Ovary (tissue), 9 donors: ENCODE data around the gene GRIK3. TPM values are rescaled to one million over a fixed set of nuclear protein-coding genes. Genes with fewer than 3 reads are reported as not detected.

Source experiments
- DNase-seq, 5 donors: peaks; one replicate each; pipeline ENCODE4 v3.0.0-alpha.2; 2019 to 2020
- H3K27ac ChIP-seq, 2 donors: fragments of 200-600 bp; one replicate each; pipeline versions ENCODE4 v1.5.1 to v1.8.0; 2019 to 2022
- H3K27me3 ChIP-seq: fragments of 200-600 bp; one replicate; pipeline ENCODE4 v1.8.0; 2022
- H3K36me3 ChIP-seq: fragments of 200-600 bp; sonication (generic); one replicate; pipeline ENCODE4 v1.5.1; 2019
- H3K4me1 ChIP-seq: one replicate; pipeline ENCODE4 v1.8.1; 2013; ENCODE audit warnings: mild to moderate bottlenecking, moderate library complexity; ENCODE audit not compliant: insufficient read depth
- H3K4me3 ChIP-seq: fragments of 200-600 bp; sonication (generic); one replicate; pipeline ENCODE4 v1.5.1; 2017
- H3K9me3 ChIP-seq, 2 donors: fragments of 200-600 bp in 1 of 2; sonication (generic) in 1 of 2; one replicate each; pipeline versions ENCODE4 v1.5.1 to v1.8.1; 2013 to 2019; ENCODE audit warnings: mild to moderate bottlenecking in 1 of 2, moderate library complexity in 1 of 2
- CTCF ChIP-seq, 3 donors: fragments of 450-650 bp in 2 of 3; fragments of 200-600 bp in 1 of 3; IDR thresholded peaks; one replicate each; pipeline versions ENCODE4 v1.5.1 to v1.8.0; 2016 to 2022; ENCODE audit warnings: antibody characterized with exemption in 3 of 3, mild to moderate bottlenecking in 1 of 3
- EP300 ChIP-seq: sonication (generic); formaldehyde crosslinking; IDR thresholded peaks from one replicate; pipeline ENCODE4 v1.6.1; 2017; ENCODE audit warnings: antibody characterized with exemption
- POLR2A ChIP-seq: fragments of 450-650 bp; IDR thresholded peaks from one replicate; pipeline ENCODE4 v1.6.1; 2017; ENCODE audit warnings: antibody characterized with exemption, mild to moderate bottlenecking, moderate library complexity
- WGBS, 3 donors: extraction: QIAGEN DNeasy Blood & Tissue Kit in 1 of 3; methylation state at CpG; one replicate each; pipeline versions ENCODE4 v1.1.5 to v1.1.7; 2013 to 2017; 5-methylcytosine and 5-hydroxymethylcytosine counted together
- intact Hi-C, 4 donors: fragments of 100-400 bp; cut with DNase I; formaldehyde crosslinking; loops; one replicate each; pipeline versions ENCODE4 v1.11.0 to v1.15.1; 2022 to 2023
- polyA plus RNA-seq, 2 donors: library from polyadenylated mRNA; stranded (reverse); fragments of 200-250 nt in 1 of 2; fragments of 350-450 nt in 1 of 2; fragmentation: Illumina TruSeq in 1 of 2; extraction: RNeasy Lipid Tissue Mini Kit (QIAGEN cat#74804) in 1 of 2; gene quantifications; one replicate each; pipeline ENCODE4 v1.2.3, GENCODE V29; 2013 to 2014
- total RNA-seq, 7 donors: library from RNA; depleted of rRNA in 2 of 7; stranded (reverse); fragments of >200 nt in 2 of 7; fragmentation: NEBNext Ultra II Directional in 3 of 7; extraction: Animal tissue kit (Norgen Biotek cat#: 25700) in 3 of 7; gene quantifications; one replicate each; pipeline versions ENCODE4 v1.1.0 to v1.2.4, GENCODE V29; 2016 to 2023
- donor health status: DM: no; HTN: no; CAD: no; lungs with moderate emphysema.
- donor health status: DM: no; HTN: no; CAD: no.
- donor health status: Bipolar disorder and iron deficiency.
- donor health status: DM: yes; HTN: yes; CAD: no.
- donor health status: DM: no; HTN: no; CAD: no.
- donor health status: DM: yes; HTN: yes; CAD: no.

Gene GRIK3
- total and polyA plus RNA-seq, 9 donors: 0.11 to 0.97 (median 0.32) TPM; not detected in 2

DNA sequence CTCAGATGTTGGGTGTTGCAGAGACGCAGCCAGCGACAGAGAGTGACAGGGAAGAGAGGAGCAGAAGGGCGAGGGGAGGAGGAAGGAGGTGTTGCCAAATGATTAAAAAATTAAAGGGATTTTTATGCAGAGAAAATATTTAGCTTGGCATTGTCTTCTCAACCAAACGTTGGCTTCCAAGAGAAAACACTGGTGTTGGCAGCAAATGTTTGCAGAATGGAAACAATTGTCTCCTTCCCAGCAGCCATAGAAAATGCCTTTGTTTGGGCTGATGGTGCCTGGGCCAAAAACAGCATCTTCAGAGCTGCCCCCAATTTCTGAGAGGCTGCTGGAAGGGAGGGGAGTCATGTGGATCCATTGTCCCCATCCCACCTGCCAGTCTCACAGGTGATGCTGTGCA, 29.7 kb upstream of the GRIK3 start:
- no peaks in the 10 kb centered on the region for H3K4me1 ChIP-seq
- intact Hi-C loops: no loop called here
- TF ChIP-seq POLR2A (no peak), EP300 (no peak), CTCF (IDR thresholded peaks at IDR 0.05) (no peak)
- no peak overlapping the region for H3K4me3 ChIP-seq
- no peaks in the 10 kb centered on the region for H3K27me3 ChIP-seq
- no peaks in the 10 kb centered on the region for H3K9me3 ChIP-seq
- H3K36me3 ChIP-seq: no peaks in the 10 kb centered on the region
- WGBS, 3 donors: 31 to 35% (median 35%) methylated on average over 4 of the region's 4 CpGs
- H3K27ac ChIP-seq: no peak overlapping the region
- no peak for DNase-seq

- no peaks in the 10 kb centered on the region for H3K9me3 ChIP-seq
- no peaks in the 10 kb centered on the region for H3K4me1 ChIP-seq
- intact Hi-C loops: no loop called here
- no peak overlapping the region for H3K27ac ChIP-seq
- H3K27me3 ChIP-seq: no peaks in the 10 kb centered on the region
- no peaks in the 10 kb centered on the region for H3K36me3 ChIP-seq
- no peak for TF ChIP-seq CTCF (IDR thresholded peaks at IDR 0.05)
- TF ChIP-seq POLR2A: no peak
- TF ChIP-seq EP300: no peak
- no peak for DNase-seq
- 38 to 43% (median 43%) methylated on average over 8 of the region's 8 CpGs for WGBS, 3 donors
- H3K4me3 ChIP-seq: no peak overlapping the region
Measured at GRCh38 chr1:37059346-37059745, 25.0 kb upstream of the GRIK3 start.

DNA sequence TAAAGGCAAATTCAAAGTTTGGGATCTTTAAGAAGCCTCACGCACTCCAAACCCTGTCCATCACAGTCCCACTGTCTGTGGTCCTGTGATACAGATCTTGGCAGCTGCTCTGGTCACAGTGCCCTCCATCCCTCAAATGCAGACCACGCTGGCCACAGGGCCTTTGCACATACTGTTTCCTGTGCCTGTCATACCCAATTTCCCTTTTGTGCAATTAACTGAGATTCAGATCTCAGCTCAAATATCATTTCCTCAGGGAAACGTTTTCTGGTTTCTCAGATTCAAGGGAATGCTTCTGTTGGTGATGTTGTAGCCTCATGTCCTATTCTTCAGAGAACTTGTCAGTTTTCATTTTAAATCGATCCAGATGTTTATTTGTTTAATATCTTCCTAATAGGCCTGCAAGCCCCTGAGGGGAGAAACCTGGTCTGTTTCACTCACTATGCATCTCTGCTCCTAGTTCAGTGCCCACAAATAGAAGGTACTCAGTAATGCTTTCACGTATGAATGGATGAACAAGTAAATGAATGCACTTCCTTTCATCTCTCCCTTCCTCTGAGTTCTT, 24.2 kb upstream of the GRIK3 start:
- Histone ChIP-seq H3K36me3 (no peaks in the 10 kb centered on the region), H3K4me3 (no peak overlapping the region), H3K4me1 (no peaks in the 10 kb centered on the region), H3K9me3 (no peaks in the 10 kb centered on the region), H3K27ac (no peak overlapping the region), H3K27me3 (no peaks in the 10 kb centered on the region)
- intact Hi-C loops: no loop called here
- WGBS, 3 donors: 65 to 78% (median 76%) methylated on average over 5 of the region's 5 CpGs
- DNase-seq: no peak
- TF ChIP-seq POLR2A: no peak
- TF ChIP-seq EP300: no peak
- TF ChIP-seq CTCF (IDR thresholded peaks at IDR 0.05): no peak

- TF ChIP-seq EP300 (no peak), CTCF (IDR thresholded peaks at IDR 0.05) (no peak), POLR2A (no peak)
- DNase-seq: no peak
- H3K9me3 ChIP-seq: no peaks in the 10 kb centered on the region
- H3K4me3 ChIP-seq: no peak overlapping the region
- no peaks in the 10 kb centered on the region for H3K27me3 ChIP-seq
- no peak overlapping the region for H3K27ac ChIP-seq
- no peaks in the 10 kb centered on the region for H3K36me3 ChIP-seq
- no peaks in the 10 kb centered on the region for H3K4me1 ChIP-seq
- intact Hi-C loops: no loop called here
- 14 to 22% (median 18%) methylated on average over 6 of the region's 6 CpGs for WGBS, 3 donors
Measured at GRCh38 chr1:37056325-37056724, 22.0 kb upstream of the GRIK3 start.
